ENCODE results near the gene SLC39A7. TPM values are rescaled to one million over a fixed set of nuclear protein-coding genes. Genes with fewer than 3 reads are reported as not detected.

The SLC39A7 gene
- polyA plus RNA-seq, 2 of the 4 experiments (the other 2 are of a cell fraction), result 59.0 to 122 TPM

GRCh38 chr6:33170176-33171015, 30.3 kb upstream of the SLC39A7 start:
- Histone ChIP-seq H3K4me2 (no peak overlapping the region), H3K4me1 (no peaks in the 10 kb centered on the region), H3K27ac (no peak overlapping the region), H3K9me3 (no peaks in the 10 kb centered on the region), H3K4me3 (no peak overlapping the region)
- ChIA-PET CTCF (no interaction called here), POLR2A (no interaction called here)
- WGBS (ENCODE audit: missing lambda C conversion rate), result 77% methylated on average over 9 of the region's 9 CpGs
- TF ChIP-seq TP53 (CRISPR knock-in tag; IDR thresholded peaks at IDR 0.05), result no peak
- TF ChIP-seq TFCP2L1 (CRISPR knock-in tag; IDR thresholded peaks at IDR 0.05), result no peak
- no peak for TF ChIP-seq USF2 (IDR thresholded peaks at IDR 0.05)
- TF ChIP-seq KDM5A (IDR thresholded peaks at IDR 0.05), result no peak
- no peak for TF ChIP-seq PHF8 (IDR thresholded peaks at IDR 0.05; ENCODE audit: borderline replicate concordance, low read depth)
- TF ChIP-seq HOXB13 (CRISPR knock-in tag; IDR thresholded peaks at IDR 0.05; ENCODE audit: low read depth), result no peak
- no peak for TF ChIP-seq MAZ (IDR thresholded peaks at IDR 0.05; ENCODE audit: borderline replicate concordance, low read depth, low read length)
- DNase-seq (ENCODE audit: low read depth in 1 of 2, low spot score in 1 of 2), result no peak
- no peak for ATAC-seq
- no peak for FAIRE-seq

GRCh38 chr6:33171016-33171879, 29.4 kb upstream of the SLC39A7 start:
- CTCF ChIA-PET, result interaction anchor here (1.1 to 2.3 kb wide), 8 partner anchors 11 to 187 kb away, joined by 3 to 11 read pairs (median 8); no protein-coding TSS in a partner anchor

More at GRCh38 chr6:33171016-33171879, 29.4 kb upstream of the SLC39A7 start:
- Histone ChIP-seq H3K4me3 (no peak overlapping the region), H3K4me2 (no peak overlapping the region), H3K4me1 (no peaks in the 10 kb centered on the region), H3K27ac (no peak overlapping the region), H3K9me3 (no peaks in the 10 kb centered on the region)
- DNase-seq (ENCODE audit: low read depth in 1 of 2, low spot score in 1 of 2) (no peak), FAIRE-seq (no peak), ATAC-seq (no peak)
- TF ChIP-seq CEBPB (IDR thresholded peaks at IDR 0.05) (no peak), CTCF (IDR thresholded peaks at IDR 0.05) (no peak), ZC3H11A (IDR thresholded peaks at IDR 0.05) (no peak), EHMT2 (IDR thresholded peaks at IDR 0.05; ENCODE audit: low read depth) (no peak), HEYL (CRISPR knock-in tag; IDR thresholded peaks at IDR 0.05) (no peak), JUN (IDR thresholded peaks at IDR 0.05) (no peak), HOXA7 (CRISPR knock-in tag; IDR thresholded peaks at IDR 0.05) (no peak), HMGXB4 (CRISPR knock-in tag; IDR thresholded peaks at IDR 0.05; ENCODE audit: borderline replicate concordance) (no peak)
- POLR2A ChIA-PET, result no interaction called here
- 36% methylated on average over 6 of the region's 11 CpGs for WGBS (ENCODE audit: missing lambda C conversion rate)
